CD14-positive monocyte (primary cell): Measurements from ENCODE around the gene TEAD2. TPM values are rescaled to one million over a fixed set of nuclear protein-coding genes. Genes with fewer than 3 reads are reported as not detected.
A peak's percentile ranks its signal among the peaks of the same experiment; 100 is the strongest.

Source experiments
- DNase-seq, 3 donors: peaks; one replicate each; pipeline ENCODE4 v3.0.0-alpha.2; 2011 to 2022
- H2AFZ ChIP-seq: 2 replicates; pipeline ENCODE4 v1.6.0; 2012; ENCODE audit warnings: mild to moderate bottlenecking, low read depth, low read length, inconsistent platforms; ENCODE audit not compliant: insufficient read depth, poor library complexity, severe bottlenecking
- H3K27ac ChIP-seq, 2 donors: 1 replicate in 1 of 2; 2 replicates in 1 of 2; pipeline ENCODE4 v1.5.1; 2012 to 2013; ENCODE audit warnings: low read length in 2 of 2, control low read depth in 1 of 2, inconsistent platforms in 1 of 2, low read depth in 1 of 2, mild to moderate bottlenecking in 1 of 2
- H3K27me3 ChIP-seq, 2 donors: one replicate each; pipeline versions ENCODE4 v1.6.0 to v1.6.1; 2011 to 2013; ENCODE audit warnings: low read length in 2 of 2; ENCODE audit not compliant: control insufficient read depth in 2 of 2, insufficient read depth in 2 of 2
- H3K36me3 ChIP-seq, 2 donors: replicated peaks in 1 of 2; 1 replicate in 1 of 2; 2 replicates in 1 of 2; pipeline versions ENCODE4 v1.5.1 to v1.6.1; 2012 to 2013; ENCODE audit warnings: low read length in 2 of 2, control low read depth in 1 of 2, inconsistent platforms in 1 of 2, mild to moderate bottlenecking in 1 of 2; ENCODE audit not compliant: insufficient read depth in 2 of 2, control insufficient read depth in 1 of 2
- H3K4me1 ChIP-seq, 2 donors: 1 replicate in 1 of 2; 2 replicates in 1 of 2; pipeline versions ENCODE4 v1.5.1 to v1.6.1; 2012 to 2013; ENCODE audit warnings: low read length in 2 of 2, control low read depth in 1 of 2, inconsistent platforms in 1 of 2, mild to moderate bottlenecking in 1 of 2, moderate library complexity in 1 of 2; ENCODE audit not compliant: insufficient read depth in 2 of 2, control insufficient read depth in 1 of 2
- H3K4me2 ChIP-seq: replicated peaks from 2 replicates; pipeline ENCODE3; 2012; ENCODE audit warnings: low read length, moderate library complexity, mild to moderate bottlenecking; ENCODE audit not compliant: poor library complexity, severe bottlenecking; ENCODE audit errors: extremely low read depth
- H3K4me3 ChIP-seq, 3 experiments: fragments of 200-600 bp in 1 of 3; sonication (generic) in 1 of 3; replicated peaks in 1 of 3; 1 replicate in 2 of 3; 2 replicates in 1 of 3; pipeline ENCODE4 v1.5.1; 2011 to 2013; ENCODE audit warnings: low read length in 3 of 3, mild to moderate bottlenecking in 3 of 3, control low read depth in 2 of 3, low read depth in 2 of 3, inconsistent platforms in 1 of 3, moderate library complexity in 1 of 3
- H3K79me2 ChIP-seq: 2 replicates; pipeline ENCODE4 v1.6.0; 2012; ENCODE audit warnings: mild to moderate bottlenecking, control low read depth, inconsistent platforms, low read length, moderate library complexity; ENCODE audit not compliant: insufficient read depth
- H3K9ac ChIP-seq: 2 replicates; pipeline ENCODE4 v1.6.0; 2017; ENCODE audit warnings: low read length, mild to moderate bottlenecking; ENCODE audit not compliant: insufficient read depth, poor library complexity, severe bottlenecking
- H3K9me3 ChIP-seq, 2 donors: replicated peaks in 1 of 2; 1 replicate in 1 of 2; 2 replicates in 1 of 2; pipeline versions ENCODE4 v1.5.1 to v1.6.1; 2012 to 2013; ENCODE audit warnings: low read length in 2 of 2, control low read depth in 1 of 2; ENCODE audit not compliant: control insufficient read depth in 1 of 2, insufficient read depth in 1 of 2
- H4K20me1 ChIP-seq: 2 replicates; pipeline ENCODE4 v1.6.0; 2012; ENCODE audit warnings: mild to moderate bottlenecking, low read length, control low read depth, moderate library complexity; ENCODE audit not compliant: insufficient read depth
- H3K27ac Mint-ChIP-seq, 7 donors: one replicate each; pipeline ENCODE4 v1.8.0; 2020; ENCODE audit warnings: mild to moderate bottlenecking in 7 of 7, mixed read lengths in 7 of 7, moderate library complexity in 6 of 7, inconsistent platforms in 2 of 7
- H3K27me3 Mint-ChIP-seq, 3 donors: one replicate each; pipeline ENCODE4 v1.8.0; 2021 to 2022; ENCODE audit warnings: low read depth in 3 of 3, mild to moderate bottlenecking in 3 of 3, mixed read lengths in 3 of 3, moderate library complexity in 3 of 3, inconsistent platforms in 1 of 3
- H3K36me3 Mint-ChIP-seq, 2 donors: one replicate each; pipeline ENCODE4 v1.8.0; 2020; ENCODE audit warnings: mixed read lengths in 2 of 2, inconsistent platforms in 1 of 2, mild to moderate bottlenecking in 1 of 2
- H3K4me1 Mint-ChIP-seq: one replicate; pipeline ENCODE4 v1.8.0; 2020; ENCODE audit warnings: mild to moderate bottlenecking, mixed read lengths
- H3K4me3 Mint-ChIP-seq, 2 donors: one replicate each; pipeline ENCODE4 v1.8.0; 2020; ENCODE audit warnings: mild to moderate bottlenecking in 2 of 2, mixed read lengths in 2 of 2, moderate library complexity in 1 of 2
- H3K9me3 Mint-ChIP-seq, 7 donors: one replicate each; pipeline ENCODE4 v1.8.0; 2020 to 2022; ENCODE audit warnings: mixed read lengths in 7 of 7, mild to moderate bottlenecking in 6 of 7, moderate library complexity in 6 of 7, inconsistent platforms in 2 of 7
- WGBS: methylation state at CpG from one replicate; pipeline ENCODE4 v1.1.5; 2013; ENCODE audit warnings: missing lambda C conversion rate; ENCODE audit not compliant: insufficient coverage; 5-methylcytosine and 5-hydroxymethylcytosine counted together
- intact Hi-C, 2 donors: fragments of 100-400 bp; cut with micrococcal nuclease; formaldehyde crosslinking; loops; one replicate each; pipeline versions ENCODE4 v1.15.0 to v1.15.1; 2023
- polyA plus RNA-seq, 3 donors: library from polyadenylated mRNA; depleted of rRNA in 1 of 3; unstranded in 2 of 3; stranded (reverse) in 1 of 3; fragments of 300-500 nt in 2 of 3; fragments of >200 nt in 1 of 3; fragmentation: Illumina TruSeq in 2 of 3; gene quantifications; 1 replicate in 2 of 3; 2 replicates in 1 of 3; pipeline ENCODE4 v1.2.3, GENCODE V29; 2012 to 2021
- TF ChIP-seq, protein P1 (sequence below): fragments of 200-600 bp; IDR thresholded peaks from one replicate; pipeline ENCODE4 v1.8.0; 2022; ENCODE audit warnings: antibody characterized with exemption, mild to moderate bottlenecking

Gene TEAD2
- polyA plus RNA-seq, 3 donors: not detected

DNA sequence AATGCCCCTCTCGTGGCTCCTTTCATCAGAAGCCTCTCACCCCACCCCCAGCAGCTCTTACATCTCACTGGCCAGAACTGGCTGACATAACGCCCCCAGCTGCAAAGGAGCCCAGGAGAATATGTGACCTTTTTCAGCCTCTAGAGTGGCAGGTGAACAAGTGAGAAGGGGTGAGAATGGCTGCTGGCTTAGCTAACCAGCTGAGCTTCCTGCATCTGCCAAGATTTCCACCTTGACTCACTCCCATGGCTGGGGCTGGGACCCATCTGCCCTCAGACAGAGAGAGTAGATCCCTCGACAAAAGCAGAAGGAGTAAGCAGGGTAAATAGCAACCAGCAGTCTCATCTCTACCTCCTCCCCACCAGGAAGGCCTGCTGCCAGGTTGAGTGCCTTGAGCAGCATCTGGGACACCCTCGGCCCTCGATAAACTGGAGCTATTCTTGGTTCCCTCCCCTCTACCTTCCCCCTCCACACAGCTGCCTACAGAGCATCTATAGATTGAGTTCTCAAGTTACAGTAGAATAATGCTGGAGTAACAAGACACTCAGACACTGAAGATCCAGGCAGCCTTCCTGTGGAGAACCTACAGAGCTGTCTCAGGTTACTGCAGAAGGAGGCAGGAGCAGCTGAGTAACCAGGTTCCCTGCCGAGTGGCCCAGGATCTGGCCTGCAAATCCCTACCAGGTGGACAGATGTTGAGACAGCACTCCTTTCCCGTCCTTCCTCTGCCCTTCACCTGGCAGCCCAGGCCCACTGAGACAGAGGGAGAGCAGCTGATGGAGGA is 41.4 kb upstream of the TEAD2 start:
- H3K36me3 Mint-ChIP-seq: no peaks in the 10 kb centered on the region
- no peaks in the 10 kb centered on the region for H3K27me3 ChIP-seq
- H2AFZ ChIP-seq: no peak overlapping the region
- 55% methylated on average over 3 of the region's 7 CpGs for WGBS
- H3K9me3 ChIP-seq: no peaks in the 10 kb centered on the region
- no peaks in the 10 kb centered on the region for H3K9me3 Mint-ChIP-seq
- H3K9ac ChIP-seq: no peak overlapping the region
- H3K4me1 Mint-ChIP-seq: peaks cover 4% of the 10 kb centered on the region
- H3K27me3 Mint-ChIP-seq: peaks cover 5 to 7% (median 6%) of the 10 kb centered on the region in 3 donors
- H4K20me1 ChIP-seq: no peaks in the 10 kb centered on the region
- intact Hi-C loops: no loop called here
- no peak overlapping the region for H3K4me3 Mint-ChIP-seq
- H3K27ac ChIP-seq: no peak overlapping the region
- peaks cover under 1 to 1% of the 10 kb centered on the region in 2 donors for H3K4me1 ChIP-seq
- peak overlapping the region in 2 of 7 donors; percentile 41 to 60 for H3K27ac Mint-ChIP-seq
- H3K4me2 ChIP-seq: no peak overlapping the region
- no peaks in the 10 kb centered on the region for H3K79me2 ChIP-seq
- TF ChIP-seq, protein P1, sequence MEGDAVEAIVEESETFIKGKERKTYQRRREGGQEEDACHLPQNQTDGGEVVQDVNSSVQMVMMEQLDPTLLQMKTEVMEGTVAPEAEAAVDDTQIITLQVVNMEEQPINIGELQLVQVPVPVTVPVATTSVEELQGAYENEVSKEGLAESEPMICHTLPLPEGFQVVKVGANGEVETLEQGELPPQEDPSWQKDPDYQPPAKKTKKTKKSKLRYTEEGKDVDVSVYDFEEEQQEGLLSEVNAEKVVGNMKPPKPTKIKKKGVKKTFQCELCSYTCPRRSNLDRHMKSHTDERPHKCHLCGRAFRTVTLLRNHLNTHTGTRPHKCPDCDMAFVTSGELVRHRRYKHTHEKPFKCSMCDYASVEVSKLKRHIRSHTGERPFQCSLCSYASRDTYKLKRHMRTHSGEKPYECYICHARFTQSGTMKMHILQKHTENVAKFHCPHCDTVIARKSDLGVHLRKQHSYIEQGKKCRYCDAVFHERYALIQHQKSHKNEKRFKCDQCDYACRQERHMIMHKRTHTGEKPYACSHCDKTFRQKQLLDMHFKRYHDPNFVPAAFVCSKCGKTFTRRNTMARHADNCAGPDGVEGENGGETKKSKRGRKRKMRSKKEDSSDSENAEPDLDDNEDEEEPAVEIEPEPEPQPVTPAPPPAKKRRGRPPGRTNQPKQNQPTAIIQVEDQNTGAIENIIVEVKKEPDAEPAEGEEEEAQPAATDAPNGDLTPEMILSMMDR: no peak
- H3K36me3 ChIP-seq: no peaks in the 10 kb centered on the region
- DNase-seq: no peak
- H3K4me3 ChIP-seq: no peak overlapping the region

DNA sequence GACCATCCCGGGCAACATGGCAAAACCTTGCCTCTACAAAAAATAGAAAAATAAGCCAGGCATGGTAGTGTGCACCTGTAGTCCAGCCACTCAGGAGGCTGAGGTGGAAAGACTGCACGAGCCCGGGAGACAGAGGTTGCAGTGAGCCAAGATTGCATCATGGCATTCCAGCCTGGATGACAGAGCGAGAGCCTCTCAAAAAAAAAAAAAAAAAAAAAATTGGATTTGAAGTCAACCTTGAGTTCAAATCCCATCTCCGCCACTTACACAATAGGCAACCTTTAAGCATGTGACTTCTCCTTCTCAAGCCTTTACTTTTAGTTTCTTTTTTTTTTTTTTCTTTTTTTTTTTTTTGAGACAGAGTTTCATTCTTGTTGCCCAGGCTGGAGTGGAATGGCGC is 37.8 kb upstream of the TEAD2 start:
- intact Hi-C loops: no loop called here
- Mint-ChIP-seq H3K4me3 (no peak overlapping the region), H3K9me3 (peaks cover 0 to 1% (median 0%) of the 10 kb centered on the region in 7 donors), H3K36me3 (no peaks in the 10 kb centered on the region), H3K27me3 (peaks cover 2 to 4% (median 4%) of the 10 kb centered on the region in 3 donors), H3K27ac (no peak overlapping the region), H3K4me1 (peaks cover 7% of the 10 kb centered on the region)
- TF ChIP-seq, protein P1: no peak
- 93% methylated on average over 2 of the region's 6 CpGs for whole genome bisulfite sequencing
- Histone ChIP-seq H4K20me1 (no peaks in the 10 kb centered on the region), H3K4me2 (no peak overlapping the region), H3K9ac (no peak overlapping the region), H2AFZ (no peak overlapping the region), H3K27ac (no peak overlapping the region), H3K4me3 (no peak overlapping the region), H3K27me3 (no peaks in the 10 kb centered on the region), H3K4me1 (no peaks in the 10 kb centered on the region), H3K79me2 (no peaks in the 10 kb centered on the region), H3K36me3 (no peaks in the 10 kb centered on the region), H3K9me3 (no peaks in the 10 kb centered on the region)
- no peak for DNase-seq
